Lung (tissue), 12 donors: ENCODE results near the gene DARS1. TPM values are rescaled to one million over a fixed set of nuclear protein-coding genes. Genes with fewer than 3 reads are reported as not detected.

Experiments used
- ATAC-seq: fragments of 200-7000 bp; cut with Tn5 transposase; one replicate; pipeline ENCODE4 v1.9.1; 2020; ENCODE audit warnings: moderate number of reproducible peaks; ENCODE audit not compliant: insufficient read depth, low FRiP score
- DNase-seq, 3 donors: peaks; one replicate each; pipeline ENCODE4 v3.0.0-alpha.2; 2013 to 2017
- H3K27ac ChIP-seq, 2 donors: one replicate each; pipeline ENCODE4 v1.5.1; 2013; ENCODE audit warnings: mild to moderate bottlenecking in 2 of 2, moderate library complexity in 2 of 2, control low read depth in 1 of 2, inconsistent platforms in 1 of 2, low read depth in 1 of 2, low read length in 1 of 2
- H3K27me3 ChIP-seq, 3 donors: one replicate each; pipeline ENCODE4 v1.5.1; 2013; ENCODE audit warnings: low read length in 2 of 3; ENCODE audit not compliant: control insufficient read depth in 3 of 3, insufficient read depth in 3 of 3
- H3K36me3 ChIP-seq, 4 donors: one replicate each; pipeline ENCODE4 v1.5.1; 2013; ENCODE audit warnings: low read length in 4 of 4, mild to moderate bottlenecking in 1 of 4, moderate library complexity in 1 of 4; ENCODE audit not compliant: control insufficient read depth in 4 of 4, insufficient read depth in 4 of 4
- H3K4me1 ChIP-seq, 5 donors: one replicate each; pipeline ENCODE4 v1.5.1; 2013; ENCODE audit warnings: low read length in 5 of 5, mild to moderate bottlenecking in 2 of 5, moderate library complexity in 1 of 5; ENCODE audit not compliant: control insufficient read depth in 5 of 5, insufficient read depth in 5 of 5
- H3K4me3 ChIP-seq: one replicate; pipeline ENCODE4 v1.5.1; 2013; ENCODE audit warnings: mild to moderate bottlenecking, control low read depth, moderate library complexity
- H3K9ac ChIP-seq, 2 donors: one replicate each; pipeline ENCODE4 v1.5.1; 2013; ENCODE audit warnings: low read length in 2 of 2, control low read depth in 1 of 2; ENCODE audit not compliant: insufficient read depth in 1 of 2
- H3K9me3 ChIP-seq, 4 donors: one replicate each; pipeline ENCODE4 v1.5.1; 2013; ENCODE audit warnings: low read length in 3 of 4, mild to moderate bottlenecking in 1 of 4, moderate library complexity in 1 of 4; ENCODE audit not compliant: control insufficient read depth in 4 of 4, insufficient read depth in 3 of 4
- CTCF ChIP-seq: IDR thresholded peaks from 2 replicates; pipeline ENCODE4 v1.5.1; 2012; ENCODE audit warnings: mild to moderate bottlenecking; ENCODE audit errors: control extremely low read depth, extremely low read depth
- WGBS, 2 donors: extraction: QIAGEN DNeasy Blood & Tissue Kit; methylation state at CpG; one replicate each; pipeline ENCODE4 v1.1.7; 2013; 5-methylcytosine and 5-hydroxymethylcytosine counted together
- polyA plus RNA-seq, 2 donors: library from polyadenylated mRNA; stranded (reverse); fragments of 200-250 nt; gene quantifications; one replicate each; pipeline ENCODE4 v1.2.1, GENCODE V29; 2013
- total RNA-seq, 2 donors: library from RNA; depleted of rRNA in 1 of 2; stranded (reverse); fragments of >200 nt in 1 of 2; gene quantifications; one replicate each; pipeline ENCODE4 v1.2.1, GENCODE V29; 2014 to 2021
- donor health status: control.
- donor health status: control.
- donor health status: Bipolar disorder and iron deficiency.
- donor health status: healthy.
- donor health status: DM: yes; HTN: yes; CAD: no.

The DARS1 gene
- total and polyA plus RNA-seq, 4 donors, result 47.2 to 77.9 (median 58.7) TPM

GRCh38 chr2:136020831-136021230 lies 35.4 kb upstream of the DARS1 start:
- Histone ChIP-seq H3K36me3 (no peaks in the 10 kb centered on the region), H3K27me3 (no peaks in the 10 kb centered on the region), H3K27ac (no peak overlapping the region), H3K9me3 (no peaks in the 10 kb centered on the region), H3K4me1 (peaks cover 0 to 8% (median 2%) of the 10 kb centered on the region in 5 donors), H3K9ac (no peak overlapping the region), H3K4me3 (no peak overlapping the region)
- DNase-seq, result no peak
- no peak for ATAC-seq
- WGBS, 2 donors, result 95 to 99% methylated on average over 2 of the region's 2 CpGs
- no peak for TF ChIP-seq CTCF

GRCh38 chr2:136019825-136020224 lies 34.4 kb upstream of the DARS1 start:
- H3K4me3 ChIP-seq, result no peak overlapping the region
- TF ChIP-seq CTCF, result no peak
- DNase-seq (no peak), ATAC-seq (no peak)
- H3K4me1 ChIP-seq, result peaks cover 0 to 1% (median 0%) of the 10 kb centered on the region in 5 donors
- H3K36me3 ChIP-seq, result no peaks in the 10 kb centered on the region
- H3K9ac ChIP-seq, result no peak overlapping the region
- H3K9me3 ChIP-seq, result no peaks in the 10 kb centered on the region
- no peak overlapping the region for H3K27ac ChIP-seq
- H3K27me3 ChIP-seq, result no peaks in the 10 kb centered on the region
- WGBS, 2 donors, result 66 to 71% methylated on average over 8 of the region's 8 CpGs

- no peak for TF ChIP-seq CTCF
- Histone ChIP-seq H3K4me3 (no peak overlapping the region), H3K4me1 (peaks cover 0 to 3% (median 1%) of the 10 kb centered on the region in 5 donors), H3K27ac (no peak overlapping the region), H3K27me3 (no peaks in the 10 kb centered on the region), H3K9me3 (no peaks in the 10 kb centered on the region), H3K9ac (no peak overlapping the region), H3K36me3 (no peaks in the 10 kb centered on the region)
- no peak for ATAC-seq
- DNase-seq, result no peak
- 31 to 58% methylated on average over 5 of the region's 5 CpGs for WGBS, 2 donors
Measured at GRCh38 chr2:136019306-136019705, 33.9 kb upstream of the DARS1 start.

- H3K9ac ChIP-seq, result no peak overlapping the region
- no peaks in the 10 kb centered on the region for H3K27me3 ChIP-seq
- no peak for DNase-seq
- no peaks in the 10 kb centered on the region for H3K9me3 ChIP-seq
- peaks cover 0 to 9% (median 3%) of the 10 kb centered on the region in 5 donors for H3K4me1 ChIP-seq
- no peaks in the 10 kb centered on the region for H3K36me3 ChIP-seq
- no peak overlapping the region for H3K27ac ChIP-seq
- WGBS, 2 donors, result 96 to 97% methylated on average over 7 of the region's 7 CpGs
- H3K4me3 ChIP-seq, result no peak overlapping the region
- no peak for ATAC-seq
- TF ChIP-seq CTCF, result no peak
Measured at GRCh38 chr2:136017786-136018185, 32.4 kb upstream of the DARS1 start.
